Esophagus muscularis mucosa (tissue), 4 donors: ENCODE data around the gene ZBTB44. TPM values are rescaled to one million over a fixed set of nuclear protein-coding genes. Genes with fewer than 3 reads are reported as not detected.
"Not testable (repeated sequence)": the region's sequence is repeated elsewhere in the genome, so short reads cannot be mapped to it uniquely, and the experiment has no call there.

Experiments
- DNase-seq: peaks from one replicate; pipeline ENCODE4 v3.0.0-alpha.2; 2017; ENCODE audit errors: extremely low spot score
- H3K27ac ChIP-seq, 4 donors: fragments of 200-600 bp; sonication (generic); replicated peaks in 1 of 4; 1 replicate in 3 of 4; 2 replicates in 1 of 4; pipeline ENCODE4 v1.5.1; 2016 to 2019; ENCODE audit warnings: mild to moderate bottlenecking in 1 of 4
- H3K27me3 ChIP-seq, 4 donors: fragments of 200-600 bp; sonication (generic); one replicate each; pipeline versions ENCODE4 v1.5.1 to v1.6.0; 2016 to 2019
- H3K36me3 ChIP-seq, 4 donors: fragments of 200-600 bp; sonication (generic); one replicate each; pipeline ENCODE4 v1.5.1; 2016 to 2019
- H3K4me1 ChIP-seq, 4 donors: fragments of 200-600 bp; sonication (generic); one replicate each; pipeline ENCODE4 v1.5.1; 2016 to 2019
- H3K4me3 ChIP-seq, 4 donors: fragments of 200-600 bp; sonication (generic); 1 replicate in 2 of 4; 2 replicates in 2 of 4; pipeline ENCODE4 v1.5.1; 2016 to 2019; ENCODE audit warnings: mild to moderate bottlenecking in 4 of 4, moderate library complexity in 1 of 4
- H3K9me3 ChIP-seq, 4 donors: fragments of 200-600 bp; sonication (generic); 1 replicate in 3 of 4; 2 replicates in 1 of 4; pipeline ENCODE4 v1.5.1; 2016 to 2019
- CTCF ChIP-seq, 3 experiments: fragments of 200-600 bp in 2 of 3; fragments of 450-650 bp in 1 of 3; sonication (generic) in 2 of 3; IDR thresholded peaks; one replicate each; pipeline ENCODE4 v1.5.1; 2017 to 2019; ENCODE audit warnings: antibody characterized with exemption in 3 of 3, mild to moderate bottlenecking in 2 of 3, moderate library complexity in 1 of 3
- EP300 ChIP-seq: sonication (generic); formaldehyde crosslinking; IDR thresholded peaks from one replicate; pipeline ENCODE4 v1.6.1; 2017; ENCODE audit warnings: antibody characterized with exemption
- POLR2A ChIP-seq: fragments of 450-650 bp; IDR thresholded peaks from one replicate; pipeline ENCODE4 v1.6.1; 2017; ENCODE audit warnings: antibody characterized with exemption, moderate library complexity, mild to moderate bottlenecking, low read depth
- POLR2AphosphoS5 ChIP-seq, 2 donors: sonication (generic); formaldehyde crosslinking; IDR thresholded peaks; one replicate each; pipeline ENCODE4 v1.6.1; 2017; ENCODE audit warnings: antibody characterized with exemption in 2 of 2
- WGBS: methylation state at CpG from one replicate; pipeline ENCODE4 v1.1.5; 2018; 5-methylcytosine and 5-hydroxymethylcytosine counted together
- intact Hi-C: fragments of 100-400 bp; cut with DNase I; formaldehyde crosslinking; loops from one replicate; pipeline ENCODE4 v1.15.1; 2023
- total RNA-seq, 4 donors: library from RNA; depleted of rRNA; stranded (reverse); fragments of >200 nt; gene quantifications; one replicate each; pipeline versions ENCODE4 v1.1.0 to v1.2.1, GENCODE V29; 2016

Gene ZBTB44
- total RNA-seq, 4 donors from 2014 or later = 50.4 to 86.4 (median 65.3) TPM

GRCh38 chr11:130295657-130296056 is 19.1 kb downstream of the ZBTB44 start:
- peaks cover 5 to 20% (median 6%) of the 10 kb centered on the region in 4 donors for H3K4me1 ChIP-seq
- H3K27ac ChIP-seq = no peak overlapping the region
- intact Hi-C loops = no loop called here
- no peak for DNase-seq
- H3K27me3 ChIP-seq = no peaks in the 10 kb centered on the region
- no peak for TF ChIP-seq POLR2A
- TF ChIP-seq POLR2AphosphoS5 (IDR thresholded peaks at IDR 0.05) = no peak
- TF ChIP-seq CTCF (IDR thresholded peaks at IDR 0.05) = no peak
- no peak for TF ChIP-seq EP300
- no peaks in the 10 kb centered on the region for H3K36me3 ChIP-seq
- H3K9me3 ChIP-seq = no peaks in the 10 kb centered on the region
- no peak overlapping the region for H3K4me3 ChIP-seq
- WGBS = 85% methylated on average over 4 of the region's 4 CpGs

- H3K4me3 ChIP-seq = no peak overlapping the region
- no peak for DNase-seq
- intact Hi-C loops = no loop called here
- 97% methylated on average over 2 of the region's 2 CpGs for WGBS
- H3K4me1 ChIP-seq = no peaks in the 10 kb centered on the region
- no peak for TF ChIP-seq CTCF (IDR thresholded peaks at IDR 0.05)
- TF ChIP-seq POLR2AphosphoS5 (IDR thresholded peaks at IDR 0.05) = no peak
- TF ChIP-seq POLR2A = no peak
- no peaks in the 10 kb centered on the region for H3K36me3 ChIP-seq
- H3K27me3 ChIP-seq = no peaks in the 10 kb centered on the region
- no peak overlapping the region for H3K27ac ChIP-seq
- peaks cover 0 to 11% (median 0%) of the 10 kb centered on the region in 4 donors for H3K9me3 ChIP-seq
Observed at GRCh38 chr11:130282111-130282510, 32.6 kb downstream of the ZBTB44 start.

GRCh38 chr11:130281341-130281740 is 33.4 kb downstream of the ZBTB44 start:
- DNase-seq, H3K4me1 ChIP-seq, H3K27me3 ChIP-seq, H3K27ac ChIP-seq, H3K36me3 ChIP-seq, H3K4me3 ChIP-seq, intact Hi-C loops: not testable (repeated sequence)
- peaks cover 0 to 11% (median 0%) of the 10 kb centered on the region in 4 donors for H3K9me3 ChIP-seq
- WGBS = 98% methylated on average over 6 of the region's 6 CpGs

GRCh38 chr11:130279989-130280388 is 34.7 kb downstream of the ZBTB44 start:
- TF ChIP-seq POLR2AphosphoS5 (IDR thresholded peaks at IDR 0.05) (no peak), EP300 (no peak), CTCF (IDR thresholded peaks at IDR 0.05) (no peak), POLR2A (no peak)
- no peak for DNase-seq
- Histone ChIP-seq H3K27me3 (no peaks in the 10 kb centered on the region), H3K4me1 (no peaks in the 10 kb centered on the region), H3K9me3 (peaks cover 0 to 11% (median 0%) of the 10 kb centered on the region in 4 donors), H3K27ac (no peak overlapping the region), H3K4me3 (no peak overlapping the region), H3K36me3 (no peaks in the 10 kb centered on the region)
- intact Hi-C loops = no loop called here
- WGBS = 89% methylated on average over 4 of the region's 4 CpGs

GRCh38 chr11:130278745-130279144 is 36.0 kb downstream of the ZBTB44 start:
- H3K27me3 ChIP-seq = no peaks in the 10 kb centered on the region
- H3K4me3 ChIP-seq = no peak overlapping the region
- H3K27ac ChIP-seq = no peak overlapping the region
- intact Hi-C loops = no loop called here
- H3K36me3 ChIP-seq = no peaks in the 10 kb centered on the region
- H3K4me1 ChIP-seq = no peaks in the 10 kb centered on the region
- no peak for TF ChIP-seq EP300
- no peak for TF ChIP-seq CTCF (IDR thresholded peaks at IDR 0.05)
- 100% methylated on average over 1 of the region's 1 CpG for WGBS
- peaks cover 0 to 11% (median 0%) of the 10 kb centered on the region in 4 donors for H3K9me3 ChIP-seq
- no peak for DNase-seq
